CD8-positive, alpha-beta memory T cell (primary cell): ENCODE results near the gene ZFHX3. TPM values are rescaled to one million over a fixed set of nuclear protein-coding genes. Genes with fewer than 3 reads are reported as not detected.

Experiments used
- CTCF ChIA-PET: fragments of 350-600 bp; sonication (Branson Sonifier 250); formaldehyde crosslinking; loops from one replicate; lab custom pipeline; 2021; ENCODE audit warnings: antibody characterized with exemption; lab: Charles Lee
- POLR2A ChIA-PET: fragments of 350-600 bp; sonication (Branson Sonifier 250); formaldehyde crosslinking; loops from one replicate; lab custom pipeline; 2021; ENCODE audit warnings: antibody characterized with exemption; lab: Charles Lee
- DNase-seq, 5 donors: peaks; one replicate each; pipeline versions ENCODE4 v3.0.0 to v3.0.0-alpha.2; 2020 to 2022; ENCODE audit warnings: mixed read lengths in 1 of 5
- H3K27ac ChIP-seq: one replicate; pipeline ENCODE4 v1.7.0; 2013; ENCODE audit warnings: low read depth, mild to moderate bottlenecking, low read length, moderate library complexity
- H3K27me3 ChIP-seq: 2 replicates; pipeline ENCODE4 v1.7.0; 2013; ENCODE audit warnings: low read length, mild to moderate bottlenecking; ENCODE audit not compliant: insufficient read depth, poor library complexity, severe bottlenecking
- H3K36me3 ChIP-seq: 2 replicates; pipeline ENCODE4 v1.7.0; 2013; ENCODE audit warnings: mild to moderate bottlenecking, low read length, moderate library complexity; ENCODE audit not compliant: insufficient read depth
- H3K4me1 ChIP-seq: 2 replicates; pipeline ENCODE4 v1.7.0; 2013; ENCODE audit warnings: mild to moderate bottlenecking, low read length, moderate library complexity; ENCODE audit not compliant: insufficient read depth
- H3K4me3 ChIP-seq: 2 replicates; pipeline ENCODE4 v1.7.0; 2013; ENCODE audit warnings: mild to moderate bottlenecking, low read length
- H3K9me3 ChIP-seq: 2 replicates; pipeline ENCODE4 v1.7.0; 2013; ENCODE audit warnings: mild to moderate bottlenecking, low read length
- H3K27ac Mint-ChIP-seq, 8 donors: one replicate each; pipeline ENCODE4 v1.8.0; 2020 to 2021; ENCODE audit warnings: mixed read lengths in 8 of 8, mild to moderate bottlenecking in 6 of 8, inconsistent platforms in 3 of 8, moderate library complexity in 3 of 8
- H3K27me3 Mint-ChIP-seq, 2 donors: one replicate each; pipeline ENCODE4 v1.8.0; 2020 to 2021; ENCODE audit warnings: mixed read lengths in 2 of 2, mild to moderate bottlenecking in 1 of 2, moderate library complexity in 1 of 2
- H3K36me3 Mint-ChIP-seq, 3 donors: one replicate each; pipeline ENCODE4 v1.8.0; 2020 to 2021; ENCODE audit warnings: mixed read lengths in 3 of 3, inconsistent platforms in 1 of 3, mild to moderate bottlenecking in 1 of 3
- H3K4me1 Mint-ChIP-seq, 3 donors: one replicate each; pipeline ENCODE4 v1.8.0; 2020 to 2021; ENCODE audit warnings: mixed read lengths in 3 of 3, inconsistent platforms in 1 of 3, mild to moderate bottlenecking in 1 of 3
- H3K4me3 Mint-ChIP-seq, 7 donors: one replicate each; pipeline ENCODE4 v1.8.0; 2020 to 2021; ENCODE audit warnings: mixed read lengths in 7 of 7, mild to moderate bottlenecking in 6 of 7, moderate library complexity in 4 of 7, inconsistent platforms in 2 of 7
- H3K9me3 Mint-ChIP-seq, 5 donors: one replicate each; pipeline ENCODE4 v1.8.0; 2020 to 2022; ENCODE audit warnings: mixed read lengths in 5 of 5, mild to moderate bottlenecking in 3 of 5, moderate library complexity in 2 of 5, inconsistent platforms in 1 of 5
- polyA plus RNA-seq: library from polyadenylated mRNA; unstranded; fragments of 300-500 nt; fragmentation: Illumina TruSeq; gene quantifications from one replicate; pipeline ENCODE4 v1.2.3, GENCODE V29; 2021
- total RNA-seq, 2 experiments: library from RNA; stranded (reverse); gene quantifications; one replicate each; pipeline ENCODE4 v1.2.3, GENCODE V29; 2021

The ZFHX3 gene
- total and polyA plus RNA-seq, 3 experiments from 2014 or later: 0.13 to 0.22 (median 0.20) TPM

DNA sequence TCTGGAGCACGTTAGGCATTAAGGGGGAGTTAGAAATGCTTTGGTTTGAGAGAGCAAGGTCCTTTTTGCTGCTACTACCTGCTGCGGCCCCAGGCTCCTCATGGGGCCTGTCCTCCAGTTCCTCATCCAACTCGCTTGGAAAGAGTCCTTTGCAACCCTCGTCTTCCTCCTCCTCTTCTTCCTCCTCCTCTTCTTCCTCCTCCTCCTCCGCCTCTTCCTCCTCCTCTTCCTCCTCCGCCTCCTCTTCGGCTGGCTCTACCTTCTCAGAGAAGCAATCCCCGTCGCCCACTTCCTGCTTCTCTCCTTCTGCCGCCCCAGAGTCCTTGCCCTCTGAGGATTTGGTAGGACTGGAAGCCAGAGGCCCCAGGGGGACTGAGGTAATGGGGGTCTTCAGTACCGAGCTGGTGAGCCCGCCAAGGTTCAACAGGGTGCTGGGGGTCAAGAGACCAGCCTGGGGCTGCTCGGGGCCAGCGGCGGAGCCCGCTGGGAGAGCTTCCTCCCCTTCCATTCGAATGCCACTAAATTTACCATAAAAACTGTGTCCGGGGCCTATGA lies 89.3 kb downstream of the ZFHX3 start:
- DNase-seq: no peak
- no peak overlapping the region for H3K27ac ChIP-seq
- no peaks in the 10 kb centered on the region for H3K9me3 ChIP-seq
- Mint-ChIP-seq H3K36me3 (no peaks in the 10 kb centered on the region), H3K9me3 (peaks cover 0 to 2% (median 0%) of the 10 kb centered on the region in 5 donors), H3K27me3 (no peaks in the 10 kb centered on the region), H3K4me3 (no peak overlapping the region), H3K27ac (no peak overlapping the region), H3K4me1 (no peaks in the 10 kb centered on the region)
- H3K4me1 ChIP-seq: no peaks in the 10 kb centered on the region
- POLR2A ChIA-PET: no interaction called here
- CTCF ChIA-PET: no interaction called here
- no peak overlapping the region for H3K4me3 ChIP-seq
- H3K36me3 ChIP-seq: no peaks in the 10 kb centered on the region
- no peaks in the 10 kb centered on the region for H3K27me3 ChIP-seq

DNA sequence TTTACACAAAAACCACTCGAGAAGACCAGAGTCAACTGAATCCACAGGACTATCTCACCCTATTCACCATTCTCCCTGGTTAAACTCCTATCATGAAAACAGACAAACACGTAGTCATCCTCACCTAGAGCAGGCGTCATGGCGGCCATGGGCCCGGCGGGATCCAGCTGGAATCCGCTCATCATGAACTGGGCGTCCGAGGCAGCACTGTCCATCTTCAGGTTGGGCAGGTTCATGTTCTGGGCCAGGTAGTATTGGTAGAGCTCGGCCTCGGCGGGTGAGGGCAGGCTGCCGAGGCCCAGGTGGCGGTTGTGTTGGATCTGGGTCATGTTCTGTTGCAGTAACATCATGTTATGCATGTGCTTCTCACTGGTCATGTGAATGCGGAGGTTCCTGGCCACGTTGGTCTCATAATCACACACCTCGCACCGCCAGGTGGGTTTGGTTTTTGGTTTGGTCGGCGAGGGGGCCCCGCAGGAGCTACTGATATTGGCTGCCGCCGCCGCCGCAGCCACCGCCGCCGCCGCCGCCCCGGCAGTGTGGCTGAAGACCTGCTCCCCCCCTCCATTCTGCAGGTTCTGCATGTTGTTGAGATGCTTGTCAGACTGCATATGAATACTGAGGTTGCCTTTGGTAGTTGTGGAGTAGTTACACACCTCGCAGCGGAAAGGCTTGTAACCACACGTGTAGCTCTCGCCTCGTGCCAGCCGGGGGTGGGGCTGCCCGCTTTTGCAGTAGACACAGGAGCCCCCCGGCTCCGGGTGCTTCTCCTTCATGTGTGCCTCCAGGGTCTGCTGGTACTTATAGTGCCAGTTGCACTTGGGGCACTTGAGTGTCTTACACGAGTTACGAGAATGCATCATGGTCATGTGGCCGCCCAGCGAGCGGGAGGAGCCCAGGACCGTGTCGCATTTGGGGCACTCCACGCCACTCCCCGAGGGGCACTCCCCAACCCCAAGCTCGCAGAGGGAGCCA lies 90.3 kb downstream of the ZFHX3 start:
- H3K27ac ChIP-seq: no peak overlapping the region
- Mint-ChIP-seq H3K27ac (no peak overlapping the region), H3K9me3 (peaks cover 0 to 2% (median 0%) of the 10 kb centered on the region in 5 donors), H3K36me3 (no peaks in the 10 kb centered on the region), H3K4me3 (no peak overlapping the region), H3K27me3 (no peaks in the 10 kb centered on the region), H3K4me1 (no peaks in the 10 kb centered on the region)
- no peaks in the 10 kb centered on the region for H3K4me1 ChIP-seq
- POLR2A ChIA-PET: no interaction called here
- H3K9me3 ChIP-seq: no peaks in the 10 kb centered on the region
- H3K4me3 ChIP-seq: no peak overlapping the region
- no peak for DNase-seq
- H3K27me3 ChIP-seq: no peaks in the 10 kb centered on the region
- no peaks in the 10 kb centered on the region for H3K36me3 ChIP-seq
- CTCF ChIA-PET: no interaction called here

DNA sequence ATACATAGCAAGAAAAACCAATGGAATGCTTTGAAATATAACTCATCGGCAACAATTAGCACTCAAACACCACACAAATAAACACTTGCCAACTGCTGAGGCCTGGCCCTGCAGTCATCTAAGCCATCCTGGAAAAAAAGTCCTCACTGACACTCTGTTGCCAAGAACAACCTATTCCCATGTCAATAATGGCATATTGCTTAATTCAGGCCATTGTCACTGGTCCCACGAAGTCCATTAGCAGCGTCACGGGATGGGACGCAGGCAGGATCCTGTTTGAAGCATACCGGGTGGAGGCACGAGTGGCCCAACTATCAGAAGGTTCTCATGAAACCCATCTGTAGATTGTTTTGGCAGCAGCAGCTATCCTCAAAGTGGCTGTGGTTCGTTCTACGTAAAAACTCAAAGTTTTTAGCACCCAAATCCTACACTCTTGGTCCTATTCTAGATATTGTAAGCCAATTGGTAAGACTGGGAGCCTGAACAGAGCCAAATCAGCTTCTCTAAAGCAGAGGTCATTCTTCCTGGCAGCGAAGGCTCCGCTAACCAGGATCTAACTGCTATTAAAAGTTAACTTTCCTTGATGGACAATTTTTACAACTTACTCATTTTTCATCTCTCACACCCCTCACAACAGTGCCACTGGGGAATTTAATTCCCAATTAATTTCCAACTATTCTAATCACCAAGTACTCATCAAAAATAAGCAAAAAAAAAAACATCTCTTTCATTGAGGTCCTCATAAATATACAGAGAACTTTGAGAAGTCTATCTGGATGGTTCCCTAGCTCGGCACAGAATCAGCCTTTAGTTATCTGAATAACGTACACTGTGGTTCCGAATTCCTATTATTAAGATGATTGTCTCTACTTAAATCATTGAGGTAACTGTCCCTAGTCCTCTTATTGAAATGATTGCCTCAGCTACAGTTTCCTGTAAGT lies 91.5 kb downstream of the ZFHX3 start:
- Mint-ChIP-seq H3K36me3 (no peaks in the 10 kb centered on the region), H3K4me3 (no peak overlapping the region), H3K9me3 (peaks cover 0 to 2% (median 0%) of the 10 kb centered on the region in 5 donors), H3K27me3 (no peaks in the 10 kb centered on the region), H3K4me1 (no peaks in the 10 kb centered on the region), H3K27ac (no peak overlapping the region)
- H3K27me3 ChIP-seq: no peaks in the 10 kb centered on the region
- H3K27ac ChIP-seq: no peak overlapping the region
- no peak overlapping the region for H3K4me3 ChIP-seq
- no peaks in the 10 kb centered on the region for H3K4me1 ChIP-seq
- DNase-seq: no peak
- H3K36me3 ChIP-seq: no peaks in the 10 kb centered on the region
- CTCF ChIA-PET: no interaction called here
- POLR2A ChIA-PET: no interaction called here
- H3K9me3 ChIP-seq: no peaks in the 10 kb centered on the region

DNA sequence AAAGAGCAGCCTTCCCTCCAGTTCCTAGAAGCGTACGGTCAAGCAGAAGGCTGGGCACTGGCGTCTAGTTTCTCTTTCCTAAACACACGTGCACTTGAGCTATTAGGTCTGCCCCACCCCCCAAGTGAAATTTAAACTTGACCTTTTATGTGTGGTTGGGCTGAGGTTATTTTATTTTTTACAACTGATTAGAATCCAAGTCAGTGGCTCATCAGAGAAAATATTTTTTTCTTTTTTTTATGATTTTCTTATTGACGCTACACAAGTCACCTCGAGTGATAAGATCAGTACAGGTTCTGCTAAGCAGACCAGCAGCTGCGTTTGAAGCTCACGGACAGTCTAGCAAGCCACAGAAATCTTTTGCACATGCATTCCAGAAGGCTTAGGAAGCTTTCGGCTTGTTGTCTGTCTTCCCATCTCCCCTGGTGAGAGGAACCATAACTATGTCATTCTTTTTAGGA lies 95.1 kb downstream of the ZFHX3 start:
- Mint-ChIP-seq H3K27me3 (peaks cover 0 to 2% of the 10 kb centered on the region in 2 donors), H3K4me1 (no peaks in the 10 kb centered on the region), H3K9me3 (peaks cover 0 to 5% (median 0%) of the 10 kb centered on the region in 5 donors), H3K36me3 (no peaks in the 10 kb centered on the region), H3K27ac (no peak overlapping the region), H3K4me3 (no peak overlapping the region)
- no peak for DNase-seq
- ChIA-PET CTCF (no interaction called here), POLR2A (no interaction called here)
- no peak overlapping the region for H3K27ac ChIP-seq
- no peak overlapping the region for H3K4me3 ChIP-seq
- no peaks in the 10 kb centered on the region for H3K27me3 ChIP-seq
- no peaks in the 10 kb centered on the region for H3K9me3 ChIP-seq
- H3K4me1 ChIP-seq: no peaks in the 10 kb centered on the region
- no peaks in the 10 kb centered on the region for H3K36me3 ChIP-seq

DNA sequence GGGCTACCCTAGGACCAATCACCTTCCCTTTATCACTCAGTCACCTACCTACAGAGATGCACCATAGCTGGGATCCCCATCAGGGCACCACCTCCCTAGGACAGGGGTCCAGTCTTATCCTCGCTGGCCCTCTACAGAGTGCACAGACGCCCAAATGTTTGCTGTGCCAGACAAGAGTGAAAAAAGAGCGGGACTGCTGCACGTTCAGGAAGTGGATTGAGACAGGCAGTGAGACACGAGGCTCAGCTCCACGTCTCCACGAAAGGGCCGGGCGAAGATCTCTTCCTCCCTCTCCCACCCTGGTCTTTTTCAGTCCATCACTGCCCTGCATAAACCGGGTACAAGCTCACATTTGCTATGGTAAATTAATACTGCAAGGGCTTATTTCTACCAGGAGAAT lies 95.5 kb downstream of the ZFHX3 start:
- Histone ChIP-seq H3K27me3 (no peaks in the 10 kb centered on the region), H3K27ac (no peak overlapping the region), H3K4me3 (no peak overlapping the region), H3K4me1 (no peaks in the 10 kb centered on the region), H3K9me3 (no peaks in the 10 kb centered on the region), H3K36me3 (no peaks in the 10 kb centered on the region)
- no peak overlapping the region for H3K4me3 Mint-ChIP-seq
- CTCF ChIA-PET: no interaction called here
- POLR2A ChIA-PET: no interaction called here
- H3K9me3 Mint-ChIP-seq: peaks cover 0 to 5% (median 0%) of the 10 kb centered on the region in 5 donors
- H3K27me3 Mint-ChIP-seq: peaks cover 0 to 2% of the 10 kb centered on the region in 2 donors
- H3K4me1 Mint-ChIP-seq: no peaks in the 10 kb centered on the region
- H3K27ac Mint-ChIP-seq: no peak overlapping the region
- H3K36me3 Mint-ChIP-seq: no peaks in the 10 kb centered on the region
- DNase-seq: no peak

DNA sequence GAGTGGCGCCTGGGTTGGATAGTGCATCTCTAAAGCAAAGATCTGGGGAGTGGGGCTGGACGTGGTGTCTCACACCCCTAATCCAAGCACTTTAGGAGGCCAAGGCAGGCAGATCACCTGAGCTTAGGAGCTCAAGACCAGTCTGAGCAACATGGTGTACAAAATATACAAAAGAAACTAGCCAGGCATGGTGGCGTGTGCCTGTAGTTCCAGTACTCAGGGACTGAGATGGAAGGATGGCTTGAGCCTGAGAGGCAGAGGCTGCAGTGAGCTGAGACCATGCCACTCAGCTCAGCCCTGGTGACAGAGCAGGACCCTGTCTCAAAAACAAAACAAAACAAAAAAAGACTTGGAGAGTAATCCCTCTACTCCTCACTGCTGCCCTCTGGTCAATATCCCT lies 96.0 kb downstream of the ZFHX3 start:
- CTCF ChIA-PET: no interaction called here
- Mint-ChIP-seq H3K27me3 (peaks cover 0 to 2% of the 10 kb centered on the region in 2 donors), H3K36me3 (no peaks in the 10 kb centered on the region), H3K9me3 (peaks cover 0 to 7% (median 0%) of the 10 kb centered on the region in 5 donors), H3K27ac (no peak overlapping the region), H3K4me1 (no peaks in the 10 kb centered on the region), H3K4me3 (no peak overlapping the region)
- Histone ChIP-seq H3K27ac (no peak overlapping the region), H3K9me3 (no peaks in the 10 kb centered on the region), H3K27me3 (no peaks in the 10 kb centered on the region), H3K36me3 (no peaks in the 10 kb centered on the region), H3K4me1 (no peaks in the 10 kb centered on the region), H3K4me3 (no peak overlapping the region)
- no peak for DNase-seq
- POLR2A ChIA-PET: no interaction called here

DNA sequence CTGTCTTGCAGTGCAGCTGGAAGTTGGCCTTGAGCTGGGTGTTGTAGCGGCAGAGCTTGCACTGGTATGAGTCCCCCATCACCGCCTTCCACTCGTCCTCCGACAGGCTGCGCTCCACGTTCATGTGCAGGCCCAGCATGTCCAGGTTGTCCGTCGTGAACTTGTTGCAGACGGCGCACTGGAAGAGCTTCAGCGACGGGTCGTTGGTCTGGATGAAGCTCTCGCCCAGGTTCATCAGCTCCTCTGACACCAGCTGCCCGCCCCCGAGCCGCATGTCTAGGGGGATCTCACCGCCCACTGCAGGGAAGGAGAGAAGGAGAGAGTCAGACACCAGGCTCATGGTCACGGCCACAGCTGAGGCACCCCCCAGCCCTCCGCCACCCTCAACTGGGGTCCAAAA lies 97.3 kb downstream of the ZFHX3 start:
- H3K27ac ChIP-seq: no peak overlapping the region
- peaks cover 0 to 2% of the 10 kb centered on the region in 2 donors for H3K27me3 Mint-ChIP-seq
- H3K27me3 ChIP-seq: no peaks in the 10 kb centered on the region
- no peak overlapping the region for H3K4me3 Mint-ChIP-seq
- H3K4me1 Mint-ChIP-seq: no peaks in the 10 kb centered on the region
- DNase-seq: no peak
- ChIA-PET CTCF (no interaction called here), POLR2A (no interaction called here)
- H3K9me3 Mint-ChIP-seq: peaks cover 0 to 5% (median 0%) of the 10 kb centered on the region in 5 donors
- H3K36me3 Mint-ChIP-seq: no peaks in the 10 kb centered on the region
- no peak overlapping the region for H3K4me3 ChIP-seq
- H3K4me1 ChIP-seq: no peaks in the 10 kb centered on the region
- no peak overlapping the region for H3K27ac Mint-ChIP-seq
- no peaks in the 10 kb centered on the region for H3K9me3 ChIP-seq
- H3K36me3 ChIP-seq: no peaks in the 10 kb centered on the region
